MM.1S (cell line): Measurements from ENCODE around the gene SLC24A3.

Experiments used
- CTCF ChIP-seq: fragments of 300-600 bp; sonication (generic); IDR thresholded peaks from 2 replicates; pipeline ENCODE4 v1.5.1; 2016; ENCODE audit warnings: antibody characterized with exemption, low read length, mixed read lengths
- EZH2 ChIP-seq: fragments of 300-600 bp; sonication (generic); optimal IDR thresholded peaks from 2 replicates; pipeline ENCODE3; 2017; ENCODE audit warnings: low read depth, mild to moderate bottlenecking, antibody characterized with exemption, low read length, mixed read lengths
- EZH2phosphoT487 ChIP-seq: fragments of 300-600 bp; sonication (generic); IDR thresholded peaks from 2 replicates; pipeline ENCODE4 v1.6.1; 2018; ENCODE audit warnings: antibody characterized with exemption, low read length

GRCh38 chr20:19451923-19452295 is 239.5 kb downstream of the SLC24A3 start:
- TF ChIP-seq CTCF (no peak), EZH2 (no peak), EZH2phosphoT487 (no peak)
